Measurements from ENCODE around the gene DOC2B.
"Not testable (repeated sequence)": the region's sequence is repeated elsewhere in the genome, so short reads cannot be mapped to it uniquely, and the experiment has no call there.

DOC2B gene

GRCh38 chr17:205148-205669 is 23.8 kb upstream of the DOC2B start:
- no peak overlapping the region for H2AFZ ChIP-seq (ENCODE audit: low read depth, low read length)
- H3K4me3 ChIP-seq (ENCODE audit: low read length): no peak overlapping the region
- H3K4me1 ChIP-seq (ENCODE audit: low read length): no peaks in the 10 kb centered on the region
- no peak overlapping the region for H3K9ac ChIP-seq (ENCODE audit: low read length)
- TF ChIP-seq CTCF (IDR thresholded peaks at IDR 0.05; ENCODE audit: low read depth, low read length): no peak
- TF ChIP-seq EZH2phosphoT487 (IDR thresholded peaks at IDR 0.05; ENCODE audit: low read depth): no peak
- no peaks in the 10 kb centered on the region for H3K27me3 ChIP-seq (ENCODE audit: low read depth, low read length)
- H3K27ac ChIP-seq (ENCODE audit: low read length): no peak overlapping the region
- H4K20me1 ChIP-seq (ENCODE audit: insufficient read depth, low read length): no peaks in the 10 kb centered on the region
- no peaks in the 10 kb centered on the region for H3K9me3 ChIP-seq (ENCODE audit: insufficient read depth, low read length)
- no peaks in the 10 kb centered on the region for H3K36me3 ChIP-seq (replicated peaks; ENCODE audit: low read depth, low read length)
- no peak overlapping the region for H3K4me2 ChIP-seq (ENCODE audit: low read length)
- no peaks in the 10 kb centered on the region for H3K79me2 ChIP-seq (ENCODE audit: low read length)

- no peaks in the 10 kb centered on the region for H3K36me3 ChIP-seq (replicated peaks; ENCODE audit: low read depth, low read length)
- no peaks in the 10 kb centered on the region for H3K9me3 ChIP-seq (ENCODE audit: insufficient read depth, low read length)
- H3K4me1 ChIP-seq (ENCODE audit: low read length): no peaks in the 10 kb centered on the region
- H2AFZ ChIP-seq (ENCODE audit: low read depth, low read length): no peak overlapping the region
- H3K4me2 ChIP-seq (ENCODE audit: low read length): no peak overlapping the region
- no peaks in the 10 kb centered on the region for H3K79me2 ChIP-seq (ENCODE audit: low read length)
- no peaks in the 10 kb centered on the region for H3K27me3 ChIP-seq (ENCODE audit: low read depth, low read length)
- H3K9ac ChIP-seq (ENCODE audit: low read length): no peak overlapping the region
- H4K20me1 ChIP-seq (ENCODE audit: insufficient read depth, low read length): no peaks in the 10 kb centered on the region
- TF ChIP-seq EZH2phosphoT487 (IDR thresholded peaks at IDR 0.05; ENCODE audit: low read depth) (no peak), CTCF (IDR thresholded peaks at IDR 0.05; ENCODE audit: low read depth, low read length) (no peak)
- H3K27ac ChIP-seq (ENCODE audit: low read length): no peak overlapping the region
- no peak overlapping the region for H3K4me3 ChIP-seq (ENCODE audit: low read length)
Observed at GRCh38 chr17:204427-205147, 23.1 kb upstream of the DOC2B start.

- Histone ChIP-seq H3K27ac (ENCODE audit: low read length) (no peak overlapping the region), H3K79me2 (ENCODE audit: low read length) (no peaks in the 10 kb centered on the region), H3K36me3 (replicated peaks; ENCODE audit: low read depth, low read length) (no peaks in the 10 kb centered on the region), H4K20me1 (ENCODE audit: insufficient read depth, low read length) (no peaks in the 10 kb centered on the region), H2AFZ (ENCODE audit: low read depth, low read length) (no peak overlapping the region), H3K9ac (ENCODE audit: low read length) (no peak overlapping the region), H3K4me2 (ENCODE audit: low read length) (no peak overlapping the region), H3K27me3 (ENCODE audit: low read depth, low read length) (no peaks in the 10 kb centered on the region), H3K4me3 (ENCODE audit: low read length) (no peak overlapping the region), H3K9me3 (ENCODE audit: insufficient read depth, low read length) (no peaks in the 10 kb centered on the region), H3K4me1 (ENCODE audit: low read length) (no peaks in the 10 kb centered on the region)
- TF ChIP-seq CTCF (IDR thresholded peaks at IDR 0.05; ENCODE audit: low read depth, low read length): no peak
- no peak for TF ChIP-seq EZH2phosphoT487 (IDR thresholded peaks at IDR 0.05; ENCODE audit: low read depth)
Observed at GRCh38 chr17:202501-202951, 21.1 kb upstream of the DOC2B start.

GRCh38 chr17:201736-202135 is 20.3 kb upstream of the DOC2B start:
- not testable (repeated sequence) for H3K4me3 ChIP-seq (ENCODE audit: low read length); H3K27ac ChIP-seq (ENCODE audit: low read length); H3K36me3 ChIP-seq (replicated peaks; ENCODE audit: low read depth, low read length); H3K9ac ChIP-seq (ENCODE audit: low read length); H3K4me2 ChIP-seq (ENCODE audit: low read length); H3K79me2 ChIP-seq (ENCODE audit: low read length); H4K20me1 ChIP-seq (ENCODE audit: insufficient read depth, low read length); H3K9me3 ChIP-seq (ENCODE audit: insufficient read depth, low read length); H3K27me3 ChIP-seq (ENCODE audit: low read depth, low read length); H2AFZ ChIP-seq (ENCODE audit: low read depth, low read length); H3K4me1 ChIP-seq (ENCODE audit: low read length)

GRCh38 chr17:201257-201656 is 19.8 kb upstream of the DOC2B start:
- H3K9ac ChIP-seq (ENCODE audit: low read length); H3K4me2 ChIP-seq (ENCODE audit: low read length); H3K9me3 ChIP-seq (ENCODE audit: insufficient read depth, low read length); H3K4me3 ChIP-seq (ENCODE audit: low read length); H3K27ac ChIP-seq (ENCODE audit: low read length); H3K4me1 ChIP-seq (ENCODE audit: low read length); H4K20me1 ChIP-seq (ENCODE audit: insufficient read depth, low read length); H2AFZ ChIP-seq (ENCODE audit: low read depth, low read length); H3K27me3 ChIP-seq (ENCODE audit: low read depth, low read length); H3K79me2 ChIP-seq (ENCODE audit: low read length); H3K36me3 ChIP-seq (replicated peaks; ENCODE audit: low read depth, low read length): not testable (repeated sequence)
